HepG2 (cell line): ENCODE measurements around the gene CAMK1D. TPM values are rescaled to one million over a fixed set of nuclear protein-coding genes. Genes with fewer than 3 reads are reported as not detected.

Experiments used
- ADNP ChIP-seq: sonication (generic); formaldehyde crosslinking; IDR thresholded peaks from 2 replicates; pipeline ENCODE4 v1.4.0; 2020; ENCODE audit warnings: missing genetic modification reagents
- BCL6 ChIP-seq: IDR thresholded peaks from 2 replicates; pipeline ENCODE4 v1.6.1; 2016; ENCODE audit warnings: missing genetic modification reagents, missing compliant biosample characterization
- FOXJ3 ChIP-seq: sonication (generic); formaldehyde crosslinking; IDR thresholded peaks from 2 replicates; pipeline ENCODE4 v1.4.0; 2020; ENCODE audit warnings: missing genetic modification reagents, mild to moderate bottlenecking, borderline replicate concordance
- HDAC1 ChIP-seq: sonication (generic); formaldehyde crosslinking; IDR thresholded peaks from 2 replicates; pipeline ENCODE4 v1.5.1; 2020; ENCODE audit warnings: mild to moderate bottlenecking, missing genetic modification reagents
- HNRNPUL1 ChIP-seq: fragments of 200-400 bp; formaldehyde crosslinking; IDR thresholded peaks from 2 replicates; pipeline ENCODE4 v1.6.1; 2017; ENCODE audit warnings: low read depth, mild to moderate bottlenecking, low read length, moderate library complexity
- HOXD1 ChIP-seq: sonication (generic); formaldehyde crosslinking; IDR thresholded peaks from 2 replicates; pipeline ENCODE4 v1.5.0; 2020; ENCODE audit warnings: missing genetic modification reagents
- ISX ChIP-seq: sonication (generic); formaldehyde crosslinking; conservative IDR thresholded peaks from 2 replicates; pipeline ENCODE4 v1.5.0; 2020; ENCODE audit warnings: missing genetic modification reagents
- MTF2 ChIP-seq: sonication (generic); formaldehyde crosslinking; IDR thresholded peaks from 2 replicates; pipeline ENCODE4 v1.5.0; 2020; ENCODE audit warnings: missing genetic modification reagents, borderline replicate concordance
- NKX3-1 ChIP-seq: sonication (generic); formaldehyde crosslinking; IDR thresholded peaks from 2 replicates; pipeline ENCODE4 v1.5.0; 2020; ENCODE audit warnings: missing genetic modification reagents
- NR2F2 ChIP-seq: IDR thresholded peaks from 2 replicates; pipeline ENCODE4 v1.6.1; 2012; ENCODE audit warnings: low read depth, inconsistent platforms, borderline replicate concordance
- SOX13 ChIP-seq, 3 experiments: fragments of 450-650 bp in 1 of 3; sonication (generic) in 1 of 3; formaldehyde crosslinking in 1 of 3; IDR thresholded peaks in 2 of 3; conservative IDR thresholded peaks in 1 of 3; 2 replicates each; pipeline versions ENCODE4 v1.5.0 to v1.6.1; 2016 to 2020; ENCODE audit warnings: antibody characterized with exemption in 1 of 3, mild to moderate bottlenecking in 1 of 3, missing compliant biosample characterization in 1 of 3, missing genetic modification reagents in 1 of 3, moderate library complexity in 1 of 3
- TAF15 ChIP-seq: fragments of 200-400 bp; formaldehyde crosslinking; IDR thresholded peaks from one replicate; pipeline ENCODE4 v1.6.1; 2018; ENCODE audit warnings: mild to moderate bottlenecking, low read depth, low read length; ENCODE audit not compliant: poor library complexity, severe bottlenecking
- ZNF24 ChIP-seq: fragments of 450-650 bp; IDR thresholded peaks from 2 replicates; pipeline ENCODE4 v1.6.1; 2017; ENCODE audit warnings: antibody characterized with exemption, mild to moderate bottlenecking
- ZNF616 ChIP-seq: sonication (generic); formaldehyde crosslinking; IDR thresholded peaks from 2 replicates; pipeline ENCODE4 v1.5.0; 2020; ENCODE audit warnings: low read depth, mild to moderate bottlenecking, missing genetic modification reagents
- ZNF777 ChIP-seq: sonication (generic); formaldehyde crosslinking; IDR thresholded peaks from 2 replicates; pipeline ENCODE4 v1.4.0; 2020; ENCODE audit warnings: missing genetic modification reagents
- polyA plus RNA-seq, 8 experiments: library from polyadenylated mRNA; depleted of rRNA in 3 of 8; stranded (reverse) in 7 of 8; unstranded in 1 of 8; fragments of >200 nt; fragmentation: Illumina TruSeq in 4 of 8; extraction: Trizol in 4 of 8; gene quantifications; 2 replicates each; pipeline versions ENCODE4 v1.2.1 to v1.2.3, GENCODE V29; 2011 to 2016; ENCODE audit warnings: low read depth in 4 of 8, missing spikeins in 1 of 8, mixed read lengths in 1 of 8; ENCODE audit not compliant: insufficient read depth in 1 of 8
- total RNA-seq, 5 experiments: library from RNA; depleted of rRNA; stranded (reverse); fragments of >200 nt; fragmentation: Illumina TruSeq; extraction: Trizol; gene quantifications; 2 replicates each; pipeline ENCODE4 v1.2.3, GENCODE V29; 2016; ENCODE audit warnings: low read depth in 1 of 5
- TF ChIP-seq, protein P1 (sequence below): sonication (generic); formaldehyde crosslinking; conservative IDR thresholded peaks from 2 replicates; pipeline ENCODE4 v1.4.0; 2020; ENCODE audit warnings: mild to moderate bottlenecking, missing genetic modification reagents, moderate library complexity
- TF ChIP-seq, protein P2 (sequence below): sonication (generic); formaldehyde crosslinking; conservative IDR thresholded peaks from 2 replicates; pipeline ENCODE4 v1.8.0; 2022; ENCODE audit warnings: mild to moderate bottlenecking, moderate library complexity, missing genetic modification reagents
- TF ChIP-seq, protein P3 (sequence below): sonication (generic); formaldehyde crosslinking; IDR thresholded peaks from 2 replicates; pipeline ENCODE4 v1.9.0; 2021; ENCODE audit warnings: missing genetic modification reagents, borderline replicate concordance
- TF ChIP-seq, protein P4 (sequence below): sonication (generic); formaldehyde crosslinking; conservative IDR thresholded peaks from 2 replicates; pipeline ENCODE4 v1.8.1; 2023; ENCODE audit warnings: missing genetic modification reagents

Gene CAMK1D
- total and polyA plus RNA-seq, 2 of the 13 experiments (the other 11 are each of a cell fraction or from before 2014, with no cell fraction given), result under 0.01 TPM; not detected in 1

DNA sequence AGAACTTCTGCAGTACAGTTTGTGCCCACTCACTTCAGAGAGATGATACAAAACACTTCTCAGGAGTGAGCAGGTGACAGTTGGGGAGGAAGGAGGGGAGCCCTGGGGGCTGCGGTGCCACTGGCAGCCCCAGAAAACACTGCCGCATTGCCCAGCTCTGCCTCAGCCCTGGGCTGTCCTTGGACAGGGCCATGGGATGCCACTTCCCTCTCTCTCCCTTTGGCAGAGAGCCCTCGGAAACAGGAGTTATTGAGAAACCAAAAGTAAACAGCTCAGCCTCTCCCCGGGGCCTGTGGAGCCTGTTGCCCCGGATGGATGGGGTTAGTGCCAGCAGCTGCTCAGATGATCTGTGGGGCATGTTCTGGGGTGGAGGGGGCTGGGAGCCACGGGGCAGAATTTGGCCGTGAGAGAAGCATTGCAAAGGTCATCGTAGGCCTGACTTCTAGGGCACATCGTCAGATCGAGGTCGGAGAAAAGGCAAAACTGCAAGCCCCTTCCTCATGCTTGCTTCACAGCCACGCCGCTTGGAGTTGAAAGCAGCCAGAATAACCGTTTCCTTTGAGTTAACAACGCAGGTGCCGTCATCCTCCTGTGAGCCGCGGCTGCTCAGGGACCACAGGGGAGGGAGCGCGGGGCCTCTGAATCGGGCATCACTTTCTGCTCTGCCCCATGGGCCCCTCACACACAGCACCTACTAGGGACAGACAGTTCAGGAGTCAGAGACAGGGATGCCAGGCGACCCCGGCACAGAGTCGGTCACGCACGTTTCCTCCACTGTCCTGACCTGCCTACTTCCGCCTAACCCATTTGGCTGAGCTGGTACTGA is 256.4 kb downstream of the CAMK1D start (continued):
- TF ChIP-seq, protein P1, sequence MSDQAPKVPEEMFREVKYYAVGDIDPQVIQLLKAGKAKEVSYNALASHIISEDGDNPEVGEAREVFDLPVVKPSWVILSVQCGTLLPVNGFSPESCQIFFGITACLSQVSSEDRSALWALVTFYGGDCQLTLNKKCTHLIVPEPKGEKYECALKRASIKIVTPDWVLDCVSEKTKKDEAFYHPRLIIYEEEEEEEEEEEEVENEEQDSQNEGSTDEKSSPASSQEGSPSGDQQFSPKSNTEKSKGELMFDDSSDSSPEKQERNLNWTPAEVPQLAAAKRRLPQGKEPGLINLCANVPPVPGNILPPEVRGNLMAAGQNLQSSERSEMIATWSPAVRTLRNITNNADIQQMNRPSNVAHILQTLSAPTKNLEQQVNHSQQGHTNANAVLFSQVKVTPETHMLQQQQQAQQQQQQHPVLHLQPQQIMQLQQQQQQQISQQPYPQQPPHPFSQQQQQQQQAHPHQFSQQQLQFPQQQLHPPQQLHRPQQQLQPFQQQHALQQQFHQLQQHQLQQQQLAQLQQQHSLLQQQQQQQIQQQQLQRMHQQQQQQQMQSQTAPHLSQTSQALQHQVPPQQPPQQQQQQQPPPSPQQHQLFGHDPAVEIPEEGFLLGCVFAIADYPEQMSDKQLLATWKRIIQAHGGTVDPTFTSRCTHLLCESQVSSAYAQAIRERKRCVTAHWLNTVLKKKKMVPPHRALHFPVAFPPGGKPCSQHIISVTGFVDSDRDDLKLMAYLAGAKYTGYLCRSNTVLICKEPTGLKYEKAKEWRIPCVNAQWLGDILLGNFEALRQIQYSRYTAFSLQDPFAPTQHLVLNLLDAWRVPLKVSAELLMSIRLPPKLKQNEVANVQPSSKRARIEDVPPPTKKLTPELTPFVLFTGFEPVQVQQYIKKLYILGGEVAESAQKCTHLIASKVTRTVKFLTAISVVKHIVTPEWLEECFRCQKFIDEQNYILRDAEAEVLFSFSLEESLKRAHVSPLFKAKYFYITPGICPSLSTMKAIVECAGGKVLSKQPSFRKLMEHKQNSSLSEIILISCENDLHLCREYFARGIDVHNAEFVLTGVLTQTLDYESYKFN (CRISPR knock-in tag), result peak; percentile 40
- no peak for TF ChIP-seq NR2F2
- no peak for TF ChIP-seq SOX13 (IDR thresholded peaks at IDR 0.05)
- peak in 1 of 2 experiments; percentile 56; a peak in 1 of 4 replicates for TF ChIP-seq SOX13 (CRISPR knock-in tag; conservative IDR thresholded peaks at IDR 0.05 in 1 of 2, IDR thresholded peaks at IDR 0.05 in 1 of 2)
- TF ChIP-seq, protein P2, sequence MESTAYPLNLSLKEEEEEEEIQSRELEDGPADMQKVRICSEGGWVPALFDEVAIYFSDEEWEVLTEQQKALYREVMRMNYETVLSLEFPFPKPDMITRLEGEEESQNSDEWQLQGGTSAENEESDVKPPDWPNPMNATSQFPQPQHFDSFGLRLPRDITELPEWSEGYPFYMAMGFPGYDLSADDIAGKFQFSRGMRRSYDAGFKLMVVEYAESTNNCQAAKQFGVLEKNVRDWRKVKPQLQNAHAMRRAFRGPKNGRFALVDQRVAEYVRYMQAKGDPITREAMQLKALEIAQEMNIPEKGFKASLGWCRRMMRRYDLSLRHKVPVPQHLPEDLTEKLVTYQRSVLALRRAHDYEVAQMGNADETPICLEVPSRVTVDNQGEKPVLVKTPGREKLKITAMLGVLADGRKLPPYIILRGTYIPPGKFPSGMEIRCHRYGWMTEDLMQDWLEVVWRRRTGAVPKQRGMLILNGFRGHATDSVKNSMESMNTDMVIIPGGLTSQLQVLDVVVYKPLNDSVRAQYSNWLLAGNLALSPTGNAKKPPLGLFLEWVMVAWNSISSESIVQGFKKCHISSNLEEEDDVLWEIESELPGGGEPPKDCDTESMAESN (CRISPR knock-in tag), result no peak
- TF ChIP-seq HNRNPUL1, result no peak
- TF ChIP-seq HDAC1 (CRISPR knock-in tag), result 0 out of 2 replicates have a peak, but pooled peaks have one; percentile 23
- no peak for TF ChIP-seq ADNP
- no peak for TF ChIP-seq MTF2
- no peak for TF ChIP-seq HOXD1 (CRISPR knock-in tag)
- TF ChIP-seq BCL6 (CRISPR knock-in tag), result no peak
- TF ChIP-seq, protein P3, sequence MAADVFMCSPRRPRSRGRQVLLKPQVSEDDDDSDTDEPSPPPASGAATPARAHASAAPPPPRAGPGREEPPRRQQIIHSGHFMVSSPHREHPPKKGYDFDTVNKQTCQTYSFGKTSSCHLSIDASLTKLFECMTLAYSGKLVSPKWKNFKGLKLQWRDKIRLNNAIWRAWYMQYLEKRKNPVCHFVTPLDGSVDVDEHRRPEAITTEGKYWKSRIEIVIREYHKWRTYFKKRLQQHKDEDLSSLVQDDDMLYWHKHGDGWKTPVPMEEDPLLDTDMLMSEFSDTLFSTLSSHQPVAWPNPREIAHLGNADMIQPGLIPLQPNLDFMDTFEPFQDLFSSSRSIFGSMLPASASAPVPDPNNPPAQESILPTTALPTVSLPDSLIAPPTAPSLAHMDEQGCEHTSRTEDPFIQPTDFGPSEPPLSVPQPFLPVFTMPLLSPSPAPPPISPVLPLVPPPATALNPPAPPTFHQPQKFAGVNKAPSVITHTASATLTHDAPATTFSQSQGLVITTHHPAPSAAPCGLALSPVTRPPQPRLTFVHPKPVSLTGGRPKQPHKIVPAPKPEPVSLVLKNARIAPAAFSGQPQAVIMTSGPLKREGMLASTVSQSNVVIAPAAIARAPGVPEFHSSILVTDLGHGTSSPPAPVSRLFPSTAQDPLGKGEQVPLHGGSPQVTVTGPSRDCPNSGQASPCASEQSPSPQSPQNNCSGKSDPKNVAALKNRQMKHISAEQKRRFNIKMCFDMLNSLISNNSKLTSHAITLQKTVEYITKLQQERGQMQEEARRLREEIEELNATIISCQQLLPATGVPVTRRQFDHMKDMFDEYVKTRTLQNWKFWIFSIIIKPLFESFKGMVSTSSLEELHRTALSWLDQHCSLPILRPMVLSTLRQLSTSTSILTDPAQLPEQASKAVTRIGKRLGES (CRISPR knock-in tag), result no peak
- no peak for TF ChIP-seq ZNF777 (CRISPR knock-in tag)
- TF ChIP-seq TAF15, result no peak
- TF ChIP-seq NKX3-1, result peak; percentile 33; the same call in 1 of the 2 replicates
- no peak for TF ChIP-seq ISX
- TF ChIP-seq, protein P4, sequence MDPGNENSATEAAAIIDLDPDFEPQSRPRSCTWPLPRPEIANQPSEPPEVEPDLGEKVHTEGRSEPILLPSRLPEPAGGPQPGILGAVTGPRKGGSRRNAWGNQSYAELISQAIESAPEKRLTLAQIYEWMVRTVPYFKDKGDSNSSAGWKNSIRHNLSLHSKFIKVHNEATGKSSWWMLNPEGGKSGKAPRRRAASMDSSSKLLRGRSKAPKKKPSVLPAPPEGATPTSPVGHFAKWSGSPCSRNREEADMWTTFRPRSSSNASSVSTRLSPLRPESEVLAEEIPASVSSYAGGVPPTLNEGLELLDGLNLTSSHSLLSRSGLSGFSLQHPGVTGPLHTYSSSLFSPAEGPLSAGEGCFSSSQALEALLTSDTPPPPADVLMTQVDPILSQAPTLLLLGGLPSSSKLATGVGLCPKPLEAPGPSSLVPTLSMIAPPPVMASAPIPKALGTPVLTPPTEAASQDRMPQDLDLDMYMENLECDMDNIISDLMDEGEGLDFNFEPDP, result no peak
- peak; percentile 39; the same call in 1 of the 2 replicates for TF ChIP-seq FOXJ3 (CRISPR knock-in tag)
- TF ChIP-seq ZNF24, result no peak
- no peak for TF ChIP-seq ZNF616 (CRISPR knock-in tag)
